Right renal pelvis (tissue), 4 donors: ENCODE results near the gene FAM114A2. TPM values are rescaled to one million over a fixed set of nuclear protein-coding genes. Genes with fewer than 3 reads are reported as not detected.
"Not testable (repeated sequence)": the region's sequence is repeated elsewhere in the genome, so short reads cannot be mapped to it uniquely, and the experiment has no call there.

Experiments used
- DNase-seq, 4 donors: peaks; one replicate each; pipeline ENCODE4 v3.0.0-alpha.2; 2013; ENCODE audit warnings: low read depth in 4 of 4, low spot score in 3 of 4, missing footprints in 1 of 4
- polyA plus RNA-seq, 4 donors: library from polyadenylated mRNA; unstranded; fragments of 120-200 nt; gene quantifications; one replicate each; pipeline ENCODE4 v1.2.1, GENCODE V29; 2013; ENCODE audit not compliant: insufficient read length in 4 of 4

The FAM114A2 gene
- 10 to 100 TPM; 30.6 to 34.8 (median 32.4) TPM for polyA plus RNA-seq

- peak; percentile 69 to 75 (median 72) for DNase-seq
Measured at GRCh38 chr5:154038707-154039457, at the start of gene FAM114A2, which contains the start of gene MFAP3. FAM114A2 (minus strand) TSS chr5:154038910; CDS start chr5:154034953, 3,957 bp downstream. MFAP3 (plus strand) TSS chr5:154038967; CDS start chr5:154049723, 10,756 bp downstream.

- DNase-seq, result no peak
Measured at GRCh38 chr5:154087260-154087659, 48.5 kb upstream of the FAM114A2 start.

GRCh38 chr5:154086641-154087040 lies 47.9 kb upstream of the FAM114A2 start:
- DNase-seq, result no peak

GRCh38 chr5:154086146-154086545 lies 47.4 kb upstream of the FAM114A2 start:
- DNase-seq, result no peak

GRCh38 chr5:154084062-154084639 lies 45.4 kb upstream of the FAM114A2 start:
- no peak for DNase-seq

- no peak for DNase-seq
Measured at GRCh38 chr5:154081246-154081645, 42.5 kb upstream of the FAM114A2 start.

GRCh38 chr5:154078272-154078671 lies 39.6 kb upstream of the FAM114A2 start:
- DNase-seq, result no peak

GRCh38 chr5:154077696-154078095 lies 39.0 kb upstream of the FAM114A2 start:
- DNase-seq, result no peak

GRCh38 chr5:154076240-154076922 lies 37.7 kb upstream of the FAM114A2 start:
- DNase-seq, result no peak

GRCh38 chr5:154072414-154073171 lies 33.9 kb upstream of the FAM114A2 start:
- peak; percentile 56 to 75 (median 66) for DNase-seq

- DNase-seq, result no peak
Measured at GRCh38 chr5:154071799-154072413, 33.2 kb upstream of the FAM114A2 start.

GRCh38 chr5:154069854-154070253 lies 31.1 kb upstream of the FAM114A2 start:
- DNase-seq, result not testable (repeated sequence)

- no peak for DNase-seq
Measured at GRCh38 chr5:154065971-154066370, 27.3 kb upstream of the FAM114A2 start.

- DNase-seq, result no peak
Measured at GRCh38 chr5:154063372-154063771, 24.7 kb upstream of the FAM114A2 start.

- DNase-seq, result no peak
Measured at GRCh38 chr5:154060606-154061005, 21.9 kb upstream of the FAM114A2 start.

- no peak for DNase-seq
Measured at GRCh38 chr5:154059583-154059982, 20.9 kb upstream of the FAM114A2 start.

- DNase-seq, result no peak
Measured at GRCh38 chr5:154059039-154059430, 20.3 kb upstream of the FAM114A2 start.

- no peak for DNase-seq
Measured at GRCh38 chr5:154058055-154059038, 19.6 kb upstream of the FAM114A2 start.

GRCh38 chr5:154055201-154055600 lies 16.5 kb upstream of the FAM114A2 start:
- no peak for DNase-seq
